ENCODE results near the gene SH3RF2. TPM values are rescaled to one million over a fixed set of nuclear protein-coding genes. Genes with fewer than 3 reads are reported as not detected.

SH3RF2 gene
- total and polyA plus RNA-seq, 9 of the 15 experiments (the other 6 are each of a cell fraction or from before 2014, with no cell fraction given) = 0.05 TPM; not detected in 8

- TF ChIP-seq ZBTB1 (CRISPR knock-in tag; IDR thresholded peaks at IDR 0.05; ENCODE audit: borderline replicate concordance, low read depth) (no peak), PTRF (tag; IDR thresholded peaks at IDR 0.05) (no peak), MAFF (IDR thresholded peaks at IDR 0.05; ENCODE audit: low read length) (peak; percentile 15; the same call in 1 of the 2 replicates)
These were observed 11.7 kb downstream of the SH3RF2 start (continued) for GRCh38 chr5:145948047-145948446.

GRCh38 chr5:145948921-145949320, 12.5 kb downstream of the SH3RF2 start:
- H4K20me1 ChIP-seq (replicated peaks; ENCODE audit: control insufficient read depth, insufficient read depth, low read length) = no peaks in the 10 kb centered on the region; the same call in 1 of the 2 replicates
- 0% methylated on average over 6 of the region's 6 CpGs for WGBS (ENCODE audit: insufficient coverage, low coverage, missing lambda C conversion rate)
- no peaks in the 10 kb centered on the region for H3K36me3 ChIP-seq (ENCODE audit: control insufficient read depth, insufficient read depth, low read length)
- H3K27me3 ChIP-seq (ENCODE audit: control insufficient read depth in 2 of 2, insufficient read depth in 2 of 2, low read length in 2 of 2) = peaks cover 3 to 9% of the 10 kb centered on the region in 2 experiments; a peak in 1 of 5 replicates
- TF ChIP-seq NCOR1 (IDR thresholded peaks at IDR 0.05) = no peak
- no peak for TF ChIP-seq U2AF2 (optimal IDR thresholded peaks at IDR 0.05; ENCODE audit: low read depth, low read length)
- TF ChIP-seq PRPF4 (IDR thresholded peaks at IDR 0.05; ENCODE audit: insufficient read depth, low read depth, low read length, poor library complexity, severe bottlenecking) = no peak
- no peak for TF ChIP-seq NFIC (IDR thresholded peaks at IDR 0.05)
- TF ChIP-seq ZNF79 (CRISPR knock-in tag; IDR thresholded peaks at IDR 0.05; ENCODE audit: low read depth) = no peak
- TF ChIP-seq PHTF2 (CRISPR knock-in tag; IDR thresholded peaks at IDR 0.05) = no peak
- TF ChIP-seq CTCF (IDR thresholded peaks at IDR 0.05 in 2 of 3, conservative IDR thresholded peaks at IDR 0.05 in 1 of 3; ENCODE audit: insufficient read depth in 2 of 3, low read depth in 1 of 3, low read length in 3 of 3) = no peak
- no peak for TF ChIP-seq CREB3 (tag; conservative IDR thresholded peaks at IDR 0.05; ENCODE audit: low read depth)
- no peak for TF ChIP-seq MCM2 (IDR thresholded peaks at IDR 0.05; ENCODE audit: low read depth)
- TF ChIP-seq ZNF444 (CRISPR knock-in tag; IDR thresholded peaks at IDR 0.05) = no peak
- no peak for TF ChIP-seq RBM34 (IDR thresholded peaks at IDR 0.05; ENCODE audit: borderline replicate concordance, insufficient read depth, low read length)
- TF ChIP-seq CHCHD3 (CRISPR knock-in tag; IDR thresholded peaks at IDR 0.05) = no peak
- TF ChIP-seq ZNF175 (CRISPR knock-in tag; IDR thresholded peaks at IDR 0.05; ENCODE audit: low read depth) = no peak
- TF ChIP-seq SNAPC5 (CRISPR knock-in tag; IDR thresholded peaks at IDR 0.05) = no peak
- no peak for TF ChIP-seq ADNP (tag; IDR thresholded peaks at IDR 0.05)
- POLR2A ChIA-PET = no interaction called here
- no peak for DNase-seq (ENCODE audit: extremely low read depth in 1 of 4, low spot score in 3 of 4)
- FAIRE-seq = no peak
- intact Hi-C loops (cut with micrococcal nuclease) = no loop called here
- no peak overlapping the region for H3K4me3 ChIP-seq
- in situ Hi-C loops (cut with MboI) = no loop called here
- no peaks in the 10 kb centered on the region for H3K9me1 ChIP-seq (ENCODE audit: control insufficient read depth, insufficient read depth, low read length)
- no peaks in the 10 kb centered on the region for H3K4me1 ChIP-seq (replicated peaks in 1 of 2; ENCODE audit: control insufficient read depth in 2 of 2, insufficient read depth in 2 of 2, low read length in 2 of 2)
- H2AFZ ChIP-seq (ENCODE audit: low read depth, low read length) = no peak overlapping the region
- no peaks in the 10 kb centered on the region for H3K9me3 ChIP-seq (replicated peaks; ENCODE audit: control insufficient read depth, insufficient read depth, low read depth, low read length)
- BruUV-seq (replicated peaks) = no TSS peak
- H3K79me2 ChIP-seq (ENCODE audit: control insufficient read depth, insufficient read depth, low read length) = no peaks in the 10 kb centered on the region
- H3K27ac ChIP-seq (ENCODE audit: extremely low read depth, low read depth, low read length) = no peak overlapping the region
- no peak overlapping the region for H3K4me2 ChIP-seq (ENCODE audit: insufficient read depth, low read length)
- H3K9ac ChIP-seq (ENCODE audit: insufficient read depth in 1 of 2, low read depth in 2 of 2, low read length in 2 of 2) = no peak overlapping the region
- CTCF ChIA-PET (ENCODE audit: low intra/inter-chr PET ratio) = no interaction called here
- ATAC-seq = no peak

Measured in K562 (cell line).